ENCODE results near the gene PCBD2.
"Not testable (repeated sequence)": the region's sequence is repeated elsewhere in the genome, so short reads cannot be mapped to it uniquely, and the experiment has no call there.

PCBD2 gene

DNA sequence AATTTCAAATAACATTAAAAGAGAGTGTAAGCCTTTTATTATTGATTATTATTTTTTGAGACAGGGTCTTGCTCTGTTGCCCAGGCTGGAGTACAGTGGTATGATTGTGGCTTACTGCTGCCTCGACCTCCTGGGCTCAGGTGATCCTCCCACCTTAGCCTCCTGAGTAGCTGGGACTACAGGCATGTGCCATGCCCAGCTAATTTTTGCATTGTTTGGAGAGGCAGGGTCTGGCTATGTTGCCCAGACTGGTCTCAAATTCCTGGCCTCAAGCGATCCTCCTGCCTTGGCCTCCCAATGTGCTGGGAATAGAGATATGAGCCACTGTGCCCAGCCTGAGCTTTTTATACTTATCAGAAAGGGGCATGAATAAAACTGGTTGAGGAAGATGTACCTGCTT lies 5.8 kb downstream of the PCBD2 start:
- not testable (repeated sequence) for DNase-seq

- DNase-seq = no peak
Measured at GRCh38 chr5:134911285-134912206, 6.6 kb downstream of the PCBD2 start.

DNA sequence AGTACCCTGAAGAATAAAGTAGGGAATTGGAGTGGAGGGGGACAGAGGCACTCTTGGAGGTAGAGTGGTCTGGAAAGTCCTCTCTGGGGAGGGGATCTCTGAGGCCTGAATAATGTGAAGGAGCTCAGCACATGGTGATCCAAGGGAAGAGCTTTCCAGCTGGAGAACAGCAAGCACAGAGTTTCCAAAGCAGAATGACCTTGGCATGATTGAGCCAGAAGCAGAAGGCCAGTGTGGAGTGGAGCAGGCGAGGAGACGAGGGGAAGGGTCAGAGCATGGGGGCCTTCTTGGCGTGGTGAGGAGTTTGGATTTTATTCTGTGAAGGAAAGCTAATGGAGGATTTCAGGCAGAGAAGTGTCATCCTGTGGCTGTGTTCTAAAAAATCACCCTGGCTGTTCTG lies 8.3 kb downstream of the PCBD2 start:
- DNase-seq = no peak

DNA sequence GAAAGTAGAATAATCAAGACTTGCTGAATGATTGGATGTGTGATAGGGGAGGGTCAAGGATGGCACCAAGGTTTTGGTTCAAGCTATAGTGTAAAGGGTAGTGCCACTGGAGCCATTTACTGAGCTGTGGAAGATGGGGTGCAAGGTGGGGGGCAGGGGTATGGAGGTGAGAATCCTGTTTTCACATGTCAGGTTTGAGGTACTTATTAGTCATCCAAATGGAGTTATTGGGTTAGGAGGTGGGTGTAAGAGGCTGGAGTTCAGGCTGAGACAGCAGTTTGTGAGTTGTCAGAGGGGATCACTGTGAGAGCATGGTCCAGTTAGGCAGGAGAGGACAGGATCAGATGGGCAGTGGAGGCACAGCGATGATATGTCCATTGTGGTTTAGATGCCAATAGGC lies 8.9 kb downstream of the PCBD2 start:
- no peak for DNase-seq

- no peak for DNase-seq
Measured at GRCh38 chr5:134917070-134917815, 12.3 kb downstream of the PCBD2 start.

- no peak for DNase-seq
Measured at GRCh38 chr5:134918861-134919260, 13.9 kb downstream of the PCBD2 start.

GRCh38 chr5:134920848-134921575 lies 16.1 kb downstream of the PCBD2 start:
- no peak for DNase-seq

DNA sequence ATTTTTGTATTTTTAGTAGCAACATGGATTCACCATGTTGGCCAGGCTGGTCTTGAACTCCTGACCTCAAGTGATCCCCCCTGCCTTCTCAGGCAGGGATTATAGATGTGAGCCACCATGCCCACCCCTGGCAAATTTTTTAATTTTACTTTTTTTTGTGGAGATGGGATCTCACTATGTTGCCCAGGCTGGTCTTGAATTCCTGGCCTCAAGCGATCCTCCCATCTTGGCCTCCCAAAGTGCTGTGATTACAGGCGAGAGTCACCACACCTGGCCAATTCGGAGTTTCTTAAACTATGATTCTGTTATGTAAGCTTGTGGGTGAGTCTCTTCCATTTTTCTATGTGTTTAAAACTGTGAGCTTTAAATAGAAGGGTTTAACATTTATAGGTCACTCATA lies 27.6 kb downstream of the PCBD2 start:
- no peak for DNase-seq

DNA sequence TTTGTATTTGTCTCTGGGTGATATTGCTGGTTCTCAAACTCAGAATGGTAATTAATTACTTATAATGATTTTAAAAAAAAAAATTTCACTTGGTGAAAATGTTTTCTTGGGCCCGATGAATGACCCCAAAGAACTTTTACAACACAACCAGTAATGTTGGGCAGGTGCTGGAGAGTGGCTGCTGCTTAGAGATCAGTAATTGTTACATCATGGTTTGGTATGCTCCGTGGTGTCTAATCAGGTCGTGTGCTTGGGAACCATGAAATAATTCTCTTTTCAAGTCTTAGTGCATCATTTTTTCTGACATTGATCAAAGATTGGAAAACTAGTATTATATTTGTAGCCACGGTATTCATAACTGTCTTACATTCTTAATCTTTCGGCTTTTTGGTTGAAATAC lies 29.3 kb downstream of the PCBD2 start:
- no peak for DNase-seq

DNA sequence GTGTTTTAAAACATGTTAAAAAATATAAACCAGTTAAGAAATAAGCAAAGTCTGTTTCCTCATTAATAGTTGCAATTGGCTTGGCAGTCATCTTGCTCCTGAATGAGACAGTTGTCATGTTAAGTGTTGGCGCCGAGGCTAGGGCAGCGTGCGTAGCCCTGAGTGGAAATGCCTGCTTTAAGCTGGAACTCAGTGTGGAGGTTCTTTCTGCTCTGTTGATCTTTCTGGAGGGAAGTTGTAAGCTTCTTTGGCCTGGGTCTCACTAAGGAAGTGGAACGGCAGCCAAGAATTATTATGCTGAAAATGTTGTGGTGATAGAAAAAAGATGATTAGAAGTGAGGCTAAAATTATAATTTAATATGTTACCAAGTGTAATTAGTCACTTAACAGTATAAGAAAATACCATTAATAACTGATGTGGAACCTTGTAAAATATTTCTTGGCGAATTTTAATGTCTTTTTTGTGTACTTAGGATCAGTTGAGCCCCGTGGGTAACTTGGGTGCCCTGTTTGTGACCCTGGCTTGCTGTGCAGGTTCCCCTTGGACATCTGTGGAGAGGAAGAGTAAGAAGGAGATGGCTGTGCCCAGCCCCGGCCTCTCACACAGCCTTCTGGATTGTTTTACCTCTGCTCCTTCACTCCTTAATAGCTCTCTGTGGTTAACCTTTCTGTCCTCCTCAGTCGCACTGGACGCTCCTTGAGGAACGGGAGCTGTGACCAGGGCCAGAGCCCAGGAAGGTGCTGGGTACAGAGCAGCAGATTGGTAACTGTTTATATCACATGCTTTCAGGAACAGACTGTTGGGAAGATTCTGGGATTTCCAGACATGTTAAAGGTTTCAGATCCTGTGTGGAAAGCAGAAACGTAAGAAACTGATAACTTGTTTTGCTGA lies 31.0 kb downstream of the PCBD2 start:
- DNase-seq = no peak

DNA sequence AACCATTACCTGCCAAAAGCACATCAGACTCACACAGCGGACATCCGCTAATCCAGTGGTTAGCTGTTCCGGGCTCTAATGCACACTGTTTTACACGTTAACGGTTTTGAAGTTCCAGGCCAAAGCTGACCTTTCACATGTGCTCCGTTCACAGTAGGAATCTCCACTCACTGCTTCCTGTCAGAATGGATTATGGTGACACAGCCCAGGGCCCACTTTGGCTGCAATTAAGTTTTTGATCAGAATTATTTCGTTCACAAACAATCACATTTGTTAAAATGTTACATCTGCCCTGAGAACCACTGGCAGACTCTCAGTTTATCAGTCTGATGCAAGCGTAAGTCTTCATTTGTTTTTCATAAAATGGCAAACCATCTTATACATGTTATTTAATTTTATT lies 32.6 kb downstream of the PCBD2 start:
- no peak for DNase-seq

DNA sequence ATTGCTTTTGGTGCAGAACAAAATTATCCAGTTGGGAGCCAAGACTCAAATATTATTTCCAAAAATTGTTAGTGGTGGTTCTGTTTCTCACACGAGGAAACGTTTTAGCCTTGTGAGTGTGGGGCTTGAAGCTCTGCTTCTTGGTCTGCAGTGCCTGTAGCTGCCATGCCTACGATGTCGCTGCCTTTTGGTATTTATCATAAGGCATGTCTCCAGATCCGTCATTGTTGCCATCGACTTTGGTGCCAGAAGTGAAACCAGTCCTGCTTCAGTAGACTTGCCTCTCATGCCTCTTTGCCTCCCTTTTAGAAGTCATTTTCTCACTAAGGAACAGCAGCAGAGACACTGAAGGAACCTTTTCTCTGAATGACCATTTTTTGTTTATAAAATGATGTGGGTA lies 33.1 kb downstream of the PCBD2 start:
- no peak for DNase-seq

DNA sequence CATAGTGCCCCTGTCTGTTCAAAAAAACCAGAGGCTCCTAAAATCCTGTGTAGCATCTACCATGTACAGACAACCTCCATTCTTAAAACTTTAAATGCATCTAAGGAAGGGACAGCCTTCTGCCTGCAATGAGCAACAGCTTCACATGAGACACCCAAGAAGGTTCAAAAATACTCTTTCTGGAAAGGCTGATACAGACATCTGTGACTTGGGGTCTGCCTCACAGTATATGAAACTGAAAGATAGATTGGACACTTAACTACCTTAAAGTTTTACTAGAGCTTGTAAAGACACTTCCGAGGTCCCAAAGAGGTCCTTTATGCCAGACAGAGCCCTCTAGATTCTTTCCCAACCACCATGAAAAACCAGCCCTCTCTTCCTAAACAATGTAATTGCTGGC lies 34.6 kb downstream of the PCBD2 start:
- DNase-seq = no peak

- no peak for DNase-seq
Measured at GRCh38 chr5:134943547-134943946, 38.6 kb downstream of the PCBD2 start.

DNA sequence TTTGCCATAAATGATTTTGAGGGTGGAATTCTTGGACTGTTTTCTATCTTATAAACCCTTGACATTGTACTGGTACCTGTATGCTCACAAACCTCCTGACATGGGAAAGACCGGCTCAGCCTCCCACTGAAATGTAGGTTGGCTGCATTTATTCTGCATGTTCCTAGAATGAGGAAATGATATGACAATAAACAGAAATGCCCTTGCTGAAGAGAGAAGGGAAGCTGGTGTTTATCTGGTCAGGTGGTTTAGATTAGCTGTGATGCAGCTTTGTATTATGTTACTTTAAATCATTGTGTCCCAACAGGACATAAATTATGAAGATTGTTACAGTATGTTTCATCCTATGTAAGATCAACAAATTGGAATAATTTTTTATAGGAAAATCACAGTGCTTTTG lies 39.7 kb downstream of the PCBD2 start:
- DNase-seq = no peak

DNA sequence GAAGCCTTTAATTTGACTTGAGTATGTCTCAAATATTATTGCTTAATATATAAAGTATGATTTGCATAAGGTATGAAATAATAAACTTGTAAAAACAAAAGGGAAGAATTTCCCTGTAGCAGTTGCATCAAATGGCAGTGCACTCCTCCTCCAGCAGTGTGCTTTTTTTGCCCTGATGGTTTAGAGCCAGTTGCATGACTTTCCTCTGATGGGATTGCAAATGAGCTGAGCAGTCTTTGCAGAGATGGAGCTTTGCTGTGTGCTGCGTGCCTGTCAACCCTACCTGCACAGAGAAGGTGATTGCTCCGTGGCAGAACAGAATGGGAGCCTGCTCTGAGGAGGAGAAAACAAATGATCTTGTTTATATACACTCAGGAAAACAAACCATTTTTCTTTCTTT lies 40.1 kb downstream of the PCBD2 start:
- no peak for DNase-seq

GRCh38 chr5:134948911-134949310 lies 44.0 kb downstream of the PCBD2 start:
- no peak for DNase-seq

- DNase-seq = no peak
Measured at GRCh38 chr5:134949316-134949715, 44.4 kb downstream of the PCBD2 start.

DNA sequence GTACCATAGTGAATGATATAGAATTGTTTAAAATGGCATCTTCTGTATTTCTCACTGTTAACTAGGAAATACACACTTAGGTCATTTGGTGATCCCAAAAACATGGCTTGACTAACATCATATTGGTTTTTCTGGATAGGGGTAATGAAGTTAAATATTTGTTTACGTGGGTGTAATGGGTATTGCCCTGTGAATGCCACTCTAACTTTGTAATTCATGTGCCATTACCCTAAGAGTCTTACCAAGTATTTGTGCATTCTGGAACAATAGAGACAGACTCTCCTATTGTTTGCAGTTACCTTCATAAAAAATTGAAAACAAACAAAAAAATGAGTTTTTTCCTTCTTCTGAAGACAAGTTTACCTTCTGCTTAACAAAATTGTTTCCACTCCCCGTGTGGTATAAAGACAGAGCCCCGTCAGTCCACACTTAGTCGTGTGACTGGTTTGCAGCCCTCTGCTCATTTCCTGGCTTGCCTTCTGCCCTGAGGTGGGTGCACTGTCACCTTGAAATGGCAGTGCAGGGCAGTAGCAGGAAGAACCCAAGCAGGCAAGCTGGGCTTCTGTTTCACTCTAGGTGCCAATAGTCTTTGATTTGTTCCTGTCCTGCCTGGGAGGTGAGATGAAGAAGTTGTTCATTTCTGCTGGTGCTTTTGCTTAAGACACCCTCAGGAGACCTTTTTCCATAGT lies 53.1 kb downstream of the PCBD2 start:
- DNase-seq = no peak

DNA sequence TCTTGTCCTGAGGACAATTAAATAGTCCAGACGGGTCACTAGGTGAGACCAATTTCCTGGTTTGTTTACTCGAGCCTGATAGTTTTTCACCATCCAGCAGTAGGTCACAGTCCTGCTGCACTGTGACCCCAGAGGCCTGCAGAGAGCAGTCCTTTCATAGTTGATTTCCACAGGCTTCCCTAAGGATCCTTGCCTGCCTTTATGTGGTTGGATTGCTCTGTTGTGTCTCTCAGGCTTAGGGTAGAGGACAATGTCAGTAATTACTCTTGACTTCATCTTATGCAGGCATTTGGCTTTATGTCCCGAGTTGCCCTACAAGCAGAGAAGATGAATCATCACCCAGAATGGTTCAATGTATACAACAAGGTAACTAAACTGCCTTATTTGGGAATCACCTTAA lies 53.8 kb downstream of the PCBD2 start:
- no peak for DNase-seq

DNA sequence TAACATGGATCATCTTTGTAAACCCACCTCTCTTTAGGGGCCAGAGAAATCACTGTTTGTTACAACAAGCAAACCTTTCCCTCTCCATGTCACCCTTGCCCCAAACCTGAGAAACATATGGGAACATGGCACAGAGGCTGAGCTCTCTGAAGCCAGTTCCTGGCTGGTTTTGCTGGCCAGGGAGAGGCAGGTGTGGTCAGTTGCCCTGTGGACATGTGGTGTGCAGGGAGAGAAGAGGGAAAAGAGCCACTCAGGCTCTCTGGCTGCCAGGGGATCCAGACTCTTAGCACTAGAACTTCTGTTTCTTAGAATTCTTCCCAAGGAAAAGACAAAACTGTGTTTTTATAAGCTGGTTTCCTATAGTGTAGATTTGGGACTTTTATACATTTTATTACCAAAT lies 58.2 kb downstream of the PCBD2 start:
- DNase-seq = no peak

All from activated CD4-positive, alpha-beta T cell treated with anti-CD3 and anti-CD28 coated beads for 48 hours (primary cell).